Ovary (tissue), 9 donors: ENCODE data around the gene MAD1L1. TPM values are rescaled to one million over a fixed set of nuclear protein-coding genes. Genes with fewer than 3 reads are reported as not detected.

ENCODE experiments used
- DNase-seq, 5 donors: peaks; one replicate each; pipeline ENCODE4 v3.0.0-alpha.2; 2019 to 2020
- H3K27ac ChIP-seq, 2 donors: fragments of 200-600 bp; one replicate each; pipeline versions ENCODE4 v1.5.1 to v1.8.0; 2019 to 2022
- H3K27me3 ChIP-seq: fragments of 200-600 bp; one replicate; pipeline ENCODE4 v1.8.0; 2022
- H3K36me3 ChIP-seq: fragments of 200-600 bp; sonication (generic); one replicate; pipeline ENCODE4 v1.5.1; 2019
- H3K4me1 ChIP-seq: one replicate; pipeline ENCODE4 v1.8.1; 2013; ENCODE audit warnings: mild to moderate bottlenecking, moderate library complexity; ENCODE audit not compliant: insufficient read depth
- H3K4me3 ChIP-seq: fragments of 200-600 bp; sonication (generic); one replicate; pipeline ENCODE4 v1.5.1; 2017
- H3K9me3 ChIP-seq, 2 donors: fragments of 200-600 bp in 1 of 2; sonication (generic) in 1 of 2; one replicate each; pipeline versions ENCODE4 v1.5.1 to v1.8.1; 2013 to 2019; ENCODE audit warnings: mild to moderate bottlenecking in 1 of 2, moderate library complexity in 1 of 2
- EP300 ChIP-seq: sonication (generic); formaldehyde crosslinking; IDR thresholded peaks from one replicate; pipeline ENCODE4 v1.6.1; 2017; ENCODE audit warnings: antibody characterized with exemption
- POLR2A ChIP-seq: fragments of 450-650 bp; IDR thresholded peaks from one replicate; pipeline ENCODE4 v1.6.1; 2017; ENCODE audit warnings: antibody characterized with exemption, mild to moderate bottlenecking, moderate library complexity
- WGBS, 3 donors: extraction: QIAGEN DNeasy Blood & Tissue Kit in 1 of 3; methylation state at CpG; one replicate each; pipeline versions ENCODE4 v1.1.5 to v1.1.7; 2013 to 2017; 5-methylcytosine and 5-hydroxymethylcytosine counted together
- intact Hi-C, 4 donors: fragments of 100-400 bp; cut with DNase I; formaldehyde crosslinking; loops; one replicate each; pipeline versions ENCODE4 v1.11.0 to v1.15.1; 2022 to 2023
- polyA plus RNA-seq, 2 donors: library from polyadenylated mRNA; stranded (reverse); fragments of 200-250 nt in 1 of 2; fragments of 350-450 nt in 1 of 2; fragmentation: Illumina TruSeq in 1 of 2; extraction: RNeasy Lipid Tissue Mini Kit (QIAGEN cat#74804) in 1 of 2; gene quantifications; one replicate each; pipeline ENCODE4 v1.2.3, GENCODE V29; 2013 to 2014
- total RNA-seq, 7 donors: library from RNA; depleted of rRNA in 2 of 7; stranded (reverse); fragments of >200 nt in 2 of 7; fragmentation: NEBNext Ultra II Directional in 3 of 7; extraction: Animal tissue kit (Norgen Biotek cat#: 25700) in 3 of 7; gene quantifications; one replicate each; pipeline versions ENCODE4 v1.1.0 to v1.2.4, GENCODE V29; 2016 to 2023
- TF ChIP-seq, protein P1 (sequence below), 3 donors: fragments of 450-650 bp in 2 of 3; fragments of 200-600 bp in 1 of 3; IDR thresholded peaks; one replicate each; pipeline versions ENCODE4 v1.5.1 to v1.8.0; 2016 to 2022; ENCODE audit warnings: antibody characterized with exemption in 3 of 3, mild to moderate bottlenecking in 1 of 3
- donor health status: DM: no; HTN: no; CAD: no; lungs with moderate emphysema.
- donor health status: DM: no; HTN: no; CAD: no.
- donor health status: Bipolar disorder and iron deficiency.
- donor health status: DM: yes; HTN: yes; CAD: no.
- donor health status: DM: no; HTN: no; CAD: no.
- donor health status: DM: yes; HTN: yes; CAD: no.

The MAD1L1 gene
- total and polyA plus RNA-seq, 9 donors: 5.9 to 36.6 (median 22.8) TPM

- peaks cover 21% of the 10 kb centered on the region for H3K4me1 ChIP-seq
- intact Hi-C loops: loop anchor here in 3 of 4 donors (5.0 to 10.0 kb wide), 2 partner anchors 102 to 104 kb away; no protein-coding TSS in a partner anchor
- peak in 1 of 5 donors; percentile 55 for DNase-seq
Measured at GRCh38 chr7:2103071-2103898, 129.5 kb downstream of the MAD1L1 start.

GRCh38 chr7:2102375-2102723, 130.4 kb downstream of the MAD1L1 start:
- 96 to 98% (median 96%) methylated on average over 7 of the region's 7 CpGs for WGBS, 3 donors
- Histone ChIP-seq H3K36me3 (no peaks in the 10 kb centered on the region), H3K9me3 (no peaks in the 10 kb centered on the region), H3K4me1 (peaks cover 21% of the 10 kb centered on the region), H3K4me3 (no peak overlapping the region), H3K27me3 (no peaks in the 10 kb centered on the region), H3K27ac (peak overlapping the region in 1 of 2 donors; percentile 12)
- TF ChIP-seq POLR2A (no peak), EP300 (no peak)
- TF ChIP-seq, protein P1, sequence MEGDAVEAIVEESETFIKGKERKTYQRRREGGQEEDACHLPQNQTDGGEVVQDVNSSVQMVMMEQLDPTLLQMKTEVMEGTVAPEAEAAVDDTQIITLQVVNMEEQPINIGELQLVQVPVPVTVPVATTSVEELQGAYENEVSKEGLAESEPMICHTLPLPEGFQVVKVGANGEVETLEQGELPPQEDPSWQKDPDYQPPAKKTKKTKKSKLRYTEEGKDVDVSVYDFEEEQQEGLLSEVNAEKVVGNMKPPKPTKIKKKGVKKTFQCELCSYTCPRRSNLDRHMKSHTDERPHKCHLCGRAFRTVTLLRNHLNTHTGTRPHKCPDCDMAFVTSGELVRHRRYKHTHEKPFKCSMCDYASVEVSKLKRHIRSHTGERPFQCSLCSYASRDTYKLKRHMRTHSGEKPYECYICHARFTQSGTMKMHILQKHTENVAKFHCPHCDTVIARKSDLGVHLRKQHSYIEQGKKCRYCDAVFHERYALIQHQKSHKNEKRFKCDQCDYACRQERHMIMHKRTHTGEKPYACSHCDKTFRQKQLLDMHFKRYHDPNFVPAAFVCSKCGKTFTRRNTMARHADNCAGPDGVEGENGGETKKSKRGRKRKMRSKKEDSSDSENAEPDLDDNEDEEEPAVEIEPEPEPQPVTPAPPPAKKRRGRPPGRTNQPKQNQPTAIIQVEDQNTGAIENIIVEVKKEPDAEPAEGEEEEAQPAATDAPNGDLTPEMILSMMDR (IDR thresholded peaks at IDR 0.05): no peak
- intact Hi-C loops: loop anchor here in 3 of 4 donors (5.0 to 10.0 kb wide), 2 partner anchors 102 to 105 kb away; no protein-coding TSS in a partner anchor
- peak in 1 of 5 donors; percentile 28 for DNase-seq

More at GRCh38 chr7:2103071-2103898, 129.5 kb downstream of the MAD1L1 start:
- Histone ChIP-seq H3K27ac (peak overlapping the region; percentile 19 to 69), H3K27me3 (no peaks in the 10 kb centered on the region), H3K36me3 (no peaks in the 10 kb centered on the region), H3K9me3 (no peaks in the 10 kb centered on the region), H3K4me3 (peak overlapping the region; percentile 10)
- 86 to 89% (median 87%) methylated on average over 37 to 39 of the region's 39 CpGs for WGBS, 3 donors
- TF ChIP-seq EP300 (no peak), POLR2A (no peak)
- TF ChIP-seq, protein P1 (IDR thresholded peaks at IDR 0.05): no peak

DNA sequence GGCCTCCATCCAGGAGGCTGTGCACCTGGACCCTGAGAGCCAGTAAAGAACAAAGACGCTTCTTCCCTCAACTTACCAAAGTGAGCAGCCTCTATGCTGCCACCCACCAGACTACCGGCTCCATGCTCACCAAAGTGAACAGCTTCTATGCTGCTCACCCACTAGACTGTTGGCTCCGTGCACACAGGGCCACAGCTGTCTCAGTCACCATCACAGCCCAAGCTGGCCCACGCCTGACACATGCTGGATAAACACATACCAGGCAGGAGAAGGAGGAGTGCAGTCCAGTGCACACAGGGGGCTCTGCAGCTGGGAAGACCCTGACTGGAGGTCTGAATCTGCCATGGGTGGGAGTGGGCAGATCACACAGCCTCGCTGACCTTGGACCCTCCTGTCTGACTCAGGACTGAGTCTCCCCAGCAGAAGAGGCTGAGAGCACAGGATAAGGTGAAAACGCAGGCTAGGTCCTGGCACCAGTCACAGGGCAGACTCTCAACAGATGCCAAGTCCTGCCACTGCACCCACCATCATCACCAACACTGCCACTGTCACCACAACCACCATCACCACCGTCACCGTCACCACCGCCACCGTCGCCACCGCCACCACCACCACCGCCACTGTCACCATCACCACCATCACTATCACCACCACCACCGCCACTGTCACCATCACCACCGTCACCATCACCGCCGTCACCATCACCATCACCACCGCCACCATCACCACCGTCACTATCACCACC, 130.9 kb downstream of the MAD1L1 start:
- Histone ChIP-seq H3K27ac (peak overlapping the region in 1 of 2 donors; percentile 12), H3K27me3 (no peaks in the 10 kb centered on the region), H3K4me3 (no peak overlapping the region), H3K36me3 (no peaks in the 10 kb centered on the region), H3K4me1 (peaks cover 21% of the 10 kb centered on the region), H3K9me3 (no peaks in the 10 kb centered on the region)
- DNase-seq: peak in 1 of 5 donors; percentile 35
- TF ChIP-seq, protein P1 (IDR thresholded peaks at IDR 0.05): no peak
- no peak for TF ChIP-seq POLR2A
- TF ChIP-seq EP300: no peak
- WGBS, 3 donors: 94 to 97% (median 95%) methylated on average over 19 of the region's 19 CpGs
- intact Hi-C loops: loop anchor here in 3 of 4 donors (5.0 to 10.0 kb wide), 2 partner anchors 103 to 105 kb away; no protein-coding TSS in a partner anchor
